Uterus (tissue), 4 donors: ENCODE data around the gene CDC42EP2. TPM values are rescaled to one million over a fixed set of nuclear protein-coding genes. Genes with fewer than 3 reads are reported as not detected.

ENCODE experiments used
- DNase-seq, 2 donors: peaks; one replicate each; pipeline ENCODE4 v3.0.0-alpha.2; 2019 to 2020
- H3K27ac ChIP-seq, 2 donors: fragments of 200-600 bp; sonication (generic); 1 replicate in 1 of 2; 2 replicates in 1 of 2; pipeline ENCODE4 v1.5.1; 2016 to 2018
- H3K27me3 ChIP-seq, 2 donors: fragments of 200-600 bp; sonication (generic); one replicate each; pipeline ENCODE4 v1.5.1; 2018 to 2019; ENCODE audit warnings: control low read depth in 1 of 2
- H3K36me3 ChIP-seq, 2 donors: fragments of 200-600 bp; sonication (generic); one replicate each; pipeline ENCODE4 v1.5.1; 2019; ENCODE audit warnings: control low read depth in 1 of 2
- H3K4me1 ChIP-seq, 2 donors: fragments of 200-600 bp; sonication (generic); one replicate each; pipeline ENCODE4 v1.5.1; 2018 to 2019; ENCODE audit warnings: control low read depth in 1 of 2
- H3K4me3 ChIP-seq, 2 donors: fragments of 200-600 bp; sonication (generic); 1 replicate in 1 of 2; 2 replicates in 1 of 2; pipeline ENCODE4 v1.5.1; 2018 to 2019; ENCODE audit warnings: mild to moderate bottlenecking in 1 of 2
- H3K9me3 ChIP-seq, 2 donors: fragments of 200-600 bp; sonication (generic); one replicate each; pipeline ENCODE4 v1.5.1; 2019; ENCODE audit warnings: control low read depth in 1 of 2
- CTCF ChIP-seq, 4 experiments: fragments of 200-600 bp in 2 of 4; fragments of 450-650 bp in 2 of 4; sonication (generic) in 2 of 4; IDR thresholded peaks; one replicate each; pipeline ENCODE4 v1.5.1; 2016 to 2019; ENCODE audit warnings: antibody characterized with exemption in 4 of 4, mild to moderate bottlenecking in 2 of 4, moderate library complexity in 1 of 4
- POLR2A ChIP-seq, 2 donors: fragments of 450-650 bp; IDR thresholded peaks; one replicate each; pipeline ENCODE4 v1.6.1; 2016; ENCODE audit warnings: antibody characterized with exemption in 2 of 2, mild to moderate bottlenecking in 1 of 2, moderate library complexity in 1 of 2
- intact Hi-C: fragments of 100-400 bp; cut with DNase I; formaldehyde crosslinking; loops from one replicate; pipeline ENCODE4 v1.15.1; 2023; ENCODE audit warnings: low total_unique reads
- total RNA-seq, 4 donors: library from RNA; depleted of rRNA in 3 of 4; stranded (reverse); fragments of >200 nt in 3 of 4; gene quantifications; one replicate each; pipeline versions ENCODE4 v1.1.0 to v1.2.4, GENCODE V29; 2014 to 2023
- donor health status: DM: yes; HTN: yes; CAD: no.

The CDC42EP2 gene
- total RNA-seq, 4 donors from 2014 or later, result 9.7 to 65.3 (median 33.2) TPM

GRCh38 chr11:65351511-65351910 is 36.8 kb downstream of the CDC42EP2 start:
- no peak for DNase-seq
- no peak for TF ChIP-seq CTCF (IDR thresholded peaks at IDR 0.05)
- TF ChIP-seq POLR2A (IDR thresholded peaks at IDR 0.05), result no peak
- Histone ChIP-seq H3K4me1 (peaks cover 0 to 22% of the 10 kb centered on the region in 2 donors), H3K27ac (no peak overlapping the region), H3K27me3 (peaks cover 0 to 6% of the 10 kb centered on the region in 2 donors), H3K4me3 (no peak overlapping the region), H3K9me3 (no peaks in the 10 kb centered on the region), H3K36me3 (no peaks in the 10 kb centered on the region)
- intact Hi-C loops, result no loop called here

DNA sequence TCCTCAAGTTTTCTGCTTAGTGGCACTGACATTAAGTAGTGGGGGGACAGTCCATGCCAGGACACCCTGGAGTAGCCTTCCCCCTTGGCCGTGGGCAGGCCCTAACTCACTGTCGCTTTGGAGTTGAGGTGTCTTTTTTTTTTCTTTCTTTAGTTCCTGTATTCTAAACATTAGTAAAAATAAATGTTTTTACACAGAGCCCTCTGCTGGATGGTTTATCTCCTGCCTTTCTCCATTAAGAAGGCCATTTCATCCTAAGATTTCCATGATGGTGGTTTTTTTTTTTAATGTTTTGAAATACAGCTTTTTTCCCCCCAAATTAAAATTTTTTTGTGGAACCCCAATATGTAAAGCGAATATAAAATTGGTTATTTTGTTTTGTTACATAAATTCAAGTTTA is 38.1 kb downstream of the CDC42EP2 start:
- no peak for DNase-seq
- Histone ChIP-seq H3K27me3 (peaks cover 0 to 8% of the 10 kb centered on the region in 2 donors), H3K4me1 (peaks cover 0 to 22% of the 10 kb centered on the region in 2 donors), H3K4me3 (no peak overlapping the region), H3K9me3 (no peaks in the 10 kb centered on the region), H3K36me3 (no peaks in the 10 kb centered on the region), H3K27ac (no peak overlapping the region)
- TF ChIP-seq CTCF (IDR thresholded peaks at IDR 0.05), result no peak
- no peak for TF ChIP-seq POLR2A (IDR thresholded peaks at IDR 0.05)
- intact Hi-C loops, result no loop called here

DNA sequence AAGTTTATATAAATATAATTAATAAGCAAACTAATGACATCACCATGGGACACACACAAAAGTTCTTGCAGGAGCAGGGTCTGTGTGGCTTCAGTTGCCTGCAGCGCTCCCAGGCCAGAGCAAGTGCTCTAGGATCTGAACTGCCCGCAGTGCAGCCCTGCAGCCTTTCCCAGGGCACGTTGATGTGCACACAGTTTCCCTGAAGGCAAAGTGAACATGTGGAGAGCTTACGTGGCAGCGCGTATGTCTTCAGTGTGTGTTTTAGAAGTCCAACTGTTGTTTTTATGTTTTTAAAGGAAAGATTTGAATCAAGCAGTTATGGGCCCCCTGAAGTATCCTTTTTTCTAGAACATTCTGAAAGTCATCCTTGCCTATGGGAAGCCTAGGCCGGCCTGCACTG is 38.7 kb downstream of the CDC42EP2 start:
- intact Hi-C loops, result no loop called here
- Histone ChIP-seq H3K27ac (peak overlapping the region; percentile 36 to 75), H3K4me1 (peaks cover 0 to 22% of the 10 kb centered on the region in 2 donors), H3K36me3 (no peaks in the 10 kb centered on the region), H3K27me3 (peaks cover 0 to 8% of the 10 kb centered on the region in 2 donors), H3K4me3 (no peak overlapping the region), H3K9me3 (no peaks in the 10 kb centered on the region)
- TF ChIP-seq POLR2A (IDR thresholded peaks at IDR 0.05) (no peak), CTCF (IDR thresholded peaks at IDR 0.05) (no peak)
- no peak for DNase-seq

DNA sequence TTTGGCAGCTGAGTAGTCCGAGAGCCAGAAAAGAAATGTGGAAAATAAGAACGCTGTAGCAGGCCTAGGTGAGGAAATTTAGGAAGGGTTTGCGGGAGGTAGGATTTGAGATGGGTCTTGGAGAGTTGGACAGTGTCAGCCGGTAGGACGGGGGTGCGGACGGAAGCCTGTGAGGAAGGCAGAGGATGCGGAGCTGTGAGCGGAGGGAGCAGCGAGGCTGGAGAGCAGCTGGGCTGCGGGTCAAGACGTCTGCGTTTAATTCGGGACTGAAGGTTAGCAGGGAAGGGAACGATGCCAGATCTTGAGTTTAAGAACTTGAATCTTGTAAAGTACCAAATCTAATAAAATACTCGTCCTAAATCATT is 39.2 kb downstream of the CDC42EP2 start:
- H3K4me3 ChIP-seq, result peak overlapping the region; percentile 49 to 59
- H3K4me1 ChIP-seq, result peaks cover 0 to 22% of the 10 kb centered on the region in 2 donors
- DNase-seq, result no peak
- H3K27me3 ChIP-seq, result peaks cover 0 to 8% of the 10 kb centered on the region in 2 donors
- H3K9me3 ChIP-seq, result no peaks in the 10 kb centered on the region
- H3K27ac ChIP-seq, result peak overlapping the region; percentile 36 to 75
- H3K36me3 ChIP-seq, result no peaks in the 10 kb centered on the region
- intact Hi-C loops, result no loop called here
- TF ChIP-seq POLR2A (IDR thresholded peaks at IDR 0.05), result no peak
- no peak for TF ChIP-seq CTCF (IDR thresholded peaks at IDR 0.05)

GRCh38 chr11:65354265-65355012 is 39.8 kb downstream of the CDC42EP2 start, which contains the start of gene TIGD3:
TIGD3 (plus strand) TSS chr11:65354751; CDS start chr11:65355809, 1,058 bp downstream.
- Histone ChIP-seq H3K36me3 (no peaks in the 10 kb centered on the region), H3K4me3 (peak within 1 kb of the TSS; percentile 49 to 59), H3K27ac (peak within 1 kb of the TSS; percentile 42 to 75), H3K27me3 (peaks cover 0 to 8% of the 10 kb centered on the region in 2 donors), H3K4me1 (peaks cover 0 to 22% of the 10 kb centered on the region in 2 donors), H3K9me3 (no peaks in the 10 kb centered on the region)
- DNase-seq, result peak; percentile 98
- TF ChIP-seq CTCF (IDR thresholded peaks at IDR 0.05), result peak in 1 of 4 experiments; percentile 30
- TF ChIP-seq POLR2A (IDR thresholded peaks at IDR 0.05), result peak; percentile 82 to 83
- intact Hi-C loops, result no loop called here
